HepG2 (cell line): ENCODE results near the gene TCF3. TPM values are rescaled to one million over a fixed set of nuclear protein-coding genes. Genes with fewer than 3 reads are reported as not detected.
A peak's percentile ranks its signal among the peaks of the same experiment; 100 is the strongest.

ENCODE experiments used
- ARID4A ChIP-seq: sonication (generic); formaldehyde crosslinking; IDR thresholded peaks from 2 replicates; pipeline ENCODE4 v1.5.0; 2020; ENCODE audit warnings: mild to moderate bottlenecking, missing genetic modification reagents, borderline replicate concordance
- E2F5 ChIP-seq: sonication (generic); formaldehyde crosslinking; conservative IDR thresholded peaks from 2 replicates; pipeline ENCODE4 v1.4.0; 2020; ENCODE audit warnings: missing genetic modification reagents
- ELF3 ChIP-seq: IDR thresholded peaks from 2 replicates; pipeline ENCODE4 v1.6.1; 2016; ENCODE audit warnings: missing genetic modification reagents, missing compliant biosample characterization
- ETV6 ChIP-seq: sonication (generic); formaldehyde crosslinking; conservative IDR thresholded peaks from 2 replicates; pipeline ENCODE4 v1.4.0; 2020; ENCODE audit warnings: missing genetic modification reagents
- FIP1L1 ChIP-seq: fragments of 200-400 bp; formaldehyde crosslinking; IDR thresholded peaks from 2 replicates; pipeline ENCODE4 v1.6.1; 2018; ENCODE audit warnings: low read depth, mild to moderate bottlenecking, low read length, moderate library complexity, borderline replicate concordance; ENCODE audit not compliant: insufficient read depth
- HNRNPLL ChIP-seq: fragments of 200-400 bp; formaldehyde crosslinking; IDR thresholded peaks from 2 replicates; pipeline ENCODE4 v1.6.1; 2017; ENCODE audit warnings: mild to moderate bottlenecking, low read depth, low read length; ENCODE audit not compliant: poor library complexity, severe bottlenecking
- NR3C1 ChIP-seq: sonication (generic); formaldehyde crosslinking; IDR thresholded peaks from 2 replicates; pipeline ENCODE4 v1.4.0; 2020; ENCODE audit warnings: missing genetic modification reagents
- POGK ChIP-seq: sonication (generic); formaldehyde crosslinking; conservative IDR thresholded peaks from 2 replicates; pipeline ENCODE4 v1.8.0; 2022; ENCODE audit warnings: mild to moderate bottlenecking, moderate library complexity, missing genetic modification reagents
- SMAD9 ChIP-seq: sonication (generic); formaldehyde crosslinking; IDR thresholded peaks from 2 replicates; pipeline ENCODE4 v1.5.1; 2020; ENCODE audit warnings: mild to moderate bottlenecking, missing genetic modification reagents
- SRSF1 ChIP-seq: fragments of 200-400 bp; formaldehyde crosslinking; optimal IDR thresholded peaks from 2 replicates; pipeline ENCODE3; 2017; ENCODE audit warnings: mild to moderate bottlenecking, low read depth, low read length, moderate library complexity
- TMF1 ChIP-seq: sonication (generic); formaldehyde crosslinking; IDR thresholded peaks from 2 replicates; pipeline ENCODE4 v1.8.1; 2022; ENCODE audit warnings: low read depth, missing genetic modification reagents
- ZNF230 ChIP-seq: sonication (generic); formaldehyde crosslinking; IDR thresholded peaks from 2 replicates; pipeline ENCODE4 v1.4.0; 2020; ENCODE audit warnings: mild to moderate bottlenecking, missing genetic modification reagents
- ZNF264 ChIP-seq: sonication (generic); formaldehyde crosslinking; IDR thresholded peaks from 2 replicates; pipeline ENCODE4 v1.4.0; 2020; ENCODE audit warnings: missing genetic modification reagents
- ZNF510 ChIP-seq: sonication (generic); formaldehyde crosslinking; IDR thresholded peaks from 2 replicates; pipeline ENCODE4 v1.4.0; 2020; ENCODE audit warnings: low read depth, mild to moderate bottlenecking, missing genetic modification reagents
- ZNF563 ChIP-seq: sonication (generic); formaldehyde crosslinking; IDR thresholded peaks from 2 replicates; pipeline ENCODE4 v1.8.0; 2022; ENCODE audit warnings: mild to moderate bottlenecking, moderate library complexity, missing genetic modification reagents
- ZNF605 ChIP-seq: sonication (generic); formaldehyde crosslinking; IDR thresholded peaks from 2 replicates; pipeline ENCODE4 v1.8.0; 2022; ENCODE audit warnings: mild to moderate bottlenecking, missing genetic modification reagents
- ZNF678 ChIP-seq: sonication (generic); formaldehyde crosslinking; IDR thresholded peaks from 2 replicates; pipeline ENCODE4 v1.4.0; 2020; ENCODE audit warnings: mild to moderate bottlenecking, missing genetic modification reagents
- ZNF704 ChIP-seq: sonication (generic); formaldehyde crosslinking; IDR thresholded peaks from 2 replicates; pipeline ENCODE4 v1.8.1; 2023; ENCODE audit warnings: mild to moderate bottlenecking, inconsistent platforms, moderate library complexity, missing genetic modification reagents, borderline replicate concordance
- ZNF766 ChIP-seq: sonication (generic); formaldehyde crosslinking; IDR thresholded peaks from 2 replicates; pipeline ENCODE4 v1.5.0; 2020; ENCODE audit warnings: missing genetic modification reagents, borderline replicate concordance
- polyA plus RNA-seq, 8 experiments: library from polyadenylated mRNA; depleted of rRNA in 3 of 8; stranded (reverse) in 7 of 8; unstranded in 1 of 8; fragments of >200 nt; fragmentation: Illumina TruSeq in 4 of 8; extraction: Trizol in 4 of 8; gene quantifications; 2 replicates each; pipeline versions ENCODE4 v1.2.1 to v1.2.3, GENCODE V29; 2011 to 2016; ENCODE audit warnings: low read depth in 4 of 8, missing spikeins in 1 of 8, mixed read lengths in 1 of 8; ENCODE audit not compliant: insufficient read depth in 1 of 8
- total RNA-seq, 5 experiments: library from RNA; depleted of rRNA; stranded (reverse); fragments of >200 nt; fragmentation: Illumina TruSeq; extraction: Trizol; gene quantifications; 2 replicates each; pipeline ENCODE4 v1.2.3, GENCODE V29; 2016; ENCODE audit warnings: low read depth in 1 of 5

Gene TCF3
- total and polyA plus RNA-seq, 2 of the 13 experiments (the other 11 are each of a cell fraction or from before 2014, with no cell fraction given): 51.4 to 53.2 TPM

- TF ChIP-seq ARID4A (CRISPR knock-in tag) (peak; percentile 63; the same call in 1 of the 2 replicates), SMAD9 (CRISPR knock-in tag) (0 out of 2 replicates have a peak, but pooled peaks have one; percentile 30), ZNF678 (CRISPR knock-in tag) (peak; percentile 89; the same call in 1 of the 2 replicates), ZNF510 (0 out of 2 replicates have a peak, but pooled peaks have one; percentile 76), ZNF704 (CRISPR knock-in tag) (peak; percentile 97), ZNF230 (CRISPR knock-in tag) (peak; percentile 88; the same call in 1 of the 2 replicates), FIP1L1 (no peak), ZNF264 (CRISPR knock-in tag) (peak; percentile 37; the same call in 1 of the 2 replicates), TMF1 (CRISPR knock-in tag) (peak; percentile 45; the same call in 1 of the 2 replicates), E2F5 (CRISPR knock-in tag) (0 out of 2 replicates have a peak, but pooled peaks have one; percentile 41), SRSF1 (no peak), ZNF563 (CRISPR knock-in tag) (peak; percentile 92; the same call in 1 of the 2 replicates), ZNF766 (CRISPR knock-in tag) (peak; percentile 93; the same call in 1 of the 2 replicates), ZNF605 (peak; percentile 61; the same call in 1 of the 2 replicates), ETV6 (CRISPR knock-in tag) (peak; percentile 65; the same call in 1 of the 2 replicates), ELF3 (CRISPR knock-in tag) (0 out of 2 replicates have a peak, but pooled peaks have one; percentile 24), NR3C1 (CRISPR knock-in tag) (no peak), POGK (CRISPR knock-in tag) (0 out of 2 replicates have a peak, but pooled peaks have one; percentile 31), HNRNPLL (no peak)
Observed at GRCh38 chr19:1568320-1569019, 83.9 kb downstream of the TCF3 start, which contains the start of gene MEX3D (continued).
